Endothelial cell of umbilical vein (primary cell): Measurements from ENCODE around the gene SPON1. TPM values are rescaled to one million over a fixed set of nuclear protein-coding genes. Genes with fewer than 3 reads are reported as not detected.

ENCODE experiments used
- BruUV-seq: library from RNA; stranded (reverse); fragments of 400-500 nt; replicated peaks from 2 replicates; lab custom pipeline; 2021; lab: Mats Ljungman, UMichigan
- CTCF ChIA-PET: fragments of 300-600, 350-600 bp; sonication (Branson Sonifier 250); formaldehyde crosslinking; loops from one replicate; lab custom pipeline; 2021; ENCODE audit warnings: antibody characterized with exemption, inconsistent platforms; lab: Charles Lee
- POLR2A ChIA-PET: fragments of 300-600, 350-600 bp; sonication (Branson Sonifier 250); formaldehyde crosslinking; loops from one replicate; lab custom pipeline; 2021; ENCODE audit warnings: antibody characterized with exemption, inconsistent platforms; lab: Charles Lee
- DNase-seq: peaks from one replicate; pipeline ENCODE4 v3.0.0-alpha.2; 2011; ENCODE audit warnings: low read depth, low spot score
- FAIRE-seq: peaks from 2 replicates; lab custom pipeline; 2011; peaks lifted over from hg19 to GRCh38; lab: Jason Lieb, UNC
- H2AFZ ChIP-seq: 2 replicates; pipeline ENCODE4 v1.6.0; 2012; ENCODE audit warnings: low read depth, low read length, control low read depth, inconsistent platforms
- H3K27ac ChIP-seq: 2 replicates; pipeline ENCODE4 v1.5.1; 2011; ENCODE audit warnings: low read depth, mild to moderate bottlenecking, control low read depth, low read length, moderate library complexity; ENCODE audit not compliant: insufficient read depth
- H3K27me3 ChIP-seq, 2 experiments: 2 replicates each; pipeline versions ENCODE4 v1.6.0 to v1.6.1; 2011; ENCODE audit warnings: low read length in 2 of 2, mixed read lengths in 1 of 2; ENCODE audit not compliant: control insufficient read depth in 2 of 2, insufficient read depth in 2 of 2
- H3K36me3 ChIP-seq, 2 experiments: 2 replicates in 1 of 2; 3 replicates in 1 of 2; pipeline ENCODE4 v1.5.1; 2011; ENCODE audit warnings: low read length in 2 of 2, mild to moderate bottlenecking in 1 of 2, moderate library complexity in 1 of 2; ENCODE audit not compliant: control insufficient read depth in 2 of 2, insufficient read depth in 2 of 2; ENCODE audit errors: extremely low read depth in 1 of 2
- H3K4me1 ChIP-seq: 3 replicates; pipeline ENCODE4 v1.5.1; 2011; ENCODE audit warnings: mild to moderate bottlenecking, low read length; ENCODE audit not compliant: control insufficient read depth, insufficient read depth; ENCODE audit errors: extremely low read depth
- H3K4me2 ChIP-seq: 2 replicates; pipeline ENCODE4 v1.6.1; 2011; ENCODE audit warnings: low read length, control low read depth, mixed read lengths; ENCODE audit not compliant: insufficient read depth
- H3K4me3 ChIP-seq, 3 experiments: fragments of 200-600 bp in 1 of 3; sonication (generic), shearing (Covaris generic) in 1 of 3; replicated peaks in 1 of 3; 2 replicates each; pipeline ENCODE4 v1.5.1; 2011 to 2016; ENCODE audit warnings: control low read depth in 3 of 3, low read length in 3 of 3, mild to moderate bottlenecking in 2 of 3, inconsistent platforms in 1 of 3, low read depth in 1 of 3, moderate library complexity in 1 of 3; ENCODE audit not compliant: insufficient read depth in 1 of 3
- H3K79me2 ChIP-seq: 2 replicates; pipeline ENCODE4 v1.6.0; 2012; ENCODE audit warnings: low read length, inconsistent platforms; ENCODE audit not compliant: control insufficient read depth, insufficient read depth
- H3K9ac ChIP-seq: replicated peaks from 2 replicates; pipeline ENCODE3; 2011; ENCODE audit warnings: low read length, control low read depth; ENCODE audit not compliant: insufficient read depth; ENCODE audit errors: extremely low read depth
- H3K9me1 ChIP-seq: replicated peaks from 3 replicates; pipeline ENCODE4 v1.6.0; 2011; ENCODE audit warnings: mild to moderate bottlenecking, low read length; ENCODE audit not compliant: control insufficient read depth, insufficient read depth; ENCODE audit errors: extremely low read depth
- H3K9me3 ChIP-seq: replicated peaks from 2 replicates; pipeline ENCODE4 v1.5.1; 2012; ENCODE audit warnings: low read length, inconsistent platforms; ENCODE audit not compliant: control insufficient read depth, insufficient read depth
- H4K20me1 ChIP-seq: replicated peaks from 2 replicates; pipeline ENCODE3; 2011; ENCODE audit warnings: mild to moderate bottlenecking, low read length; ENCODE audit not compliant: control insufficient read depth, insufficient read depth; ENCODE audit errors: extremely low read depth
- EZH2 ChIP-seq: IDR thresholded peaks from 2 replicates; pipeline ENCODE4 v1.6.1; 2012; ENCODE audit warnings: borderline replicate concordance, low read depth, mild to moderate bottlenecking, moderate library complexity, low read length, inconsistent platforms; ENCODE audit not compliant: severe bottlenecking
- FOS ChIP-seq: IDR thresholded peaks from 2 replicates; pipeline ENCODE4 v1.6.1; 2011; ENCODE audit warnings: mild to moderate bottlenecking, low read length, moderate library complexity, borderline replicate concordance; ENCODE audit not compliant: insufficient read depth
- GATA2 ChIP-seq: IDR thresholded peaks from 2 replicates; pipeline ENCODE4 v1.7.0; 2011; ENCODE audit warnings: low read depth, mild to moderate bottlenecking, moderate library complexity, mixed read lengths, low read length; ENCODE audit not compliant: insufficient read length, insufficient read depth
- dilution Hi-C: fragments of 300-500 bp; cut with MboI; formaldehyde crosslinking; loops from one replicate; pipeline ENCODE4 v1.15.0; 2019; ENCODE audit warnings: low sequenced_read_pairs; ENCODE audit not compliant: extremely low pct_ligation_motif_present
- intact Hi-C: fragments of 100-400 bp; cut with micrococcal nuclease; formaldehyde crosslinking; loops from one replicate; pipeline ENCODE4 v1.10.0; 2022
- polyA plus RNA-seq, 4 experiments: library from polyadenylated mRNA; depleted of rRNA in 3 of 4; stranded (reverse) in 3 of 4; unstranded in 1 of 4; fragments of >200 nt; gene quantifications; 2 replicates each; pipeline versions ENCODE4 v1.2.1 to v1.2.3, GENCODE V29; 2011 to 2012; ENCODE audit warnings: missing spikeins in 1 of 4
- total RNA-seq: library from RNA; stranded (reverse); gene quantifications from 2 replicates; pipeline ENCODE4 v1.2.3, GENCODE V29; 2021
- TF ChIP-seq, protein P1 (sequence below), 2 donors: IDR thresholded peaks; 1 replicate in 1 of 2; 2 replicates in 1 of 2; pipeline ENCODE4 v1.5.1; 2011; ENCODE audit warnings: low read length in 2 of 2, mild to moderate bottlenecking in 2 of 2, moderate library complexity in 2 of 2, control low read depth in 1 of 2, inconsistent platforms in 1 of 2, low read depth in 1 of 2; ENCODE audit not compliant: insufficient read depth in 1 of 2; ENCODE audit errors: extremely low read depth in 1 of 2
- TF ChIP-seq, protein P2 (sequence below): IDR thresholded peaks from 2 replicates; pipeline ENCODE4 v1.6.1; 2011; ENCODE audit not compliant: insufficient read depth, insufficient read length

Gene SPON1
- total and polyA plus RNA-seq, 2 donors (not counting 3 experiments of a cell fraction or from before 2014, with no cell fraction given), result 0.31 TPM; not detected in 1

DNA sequence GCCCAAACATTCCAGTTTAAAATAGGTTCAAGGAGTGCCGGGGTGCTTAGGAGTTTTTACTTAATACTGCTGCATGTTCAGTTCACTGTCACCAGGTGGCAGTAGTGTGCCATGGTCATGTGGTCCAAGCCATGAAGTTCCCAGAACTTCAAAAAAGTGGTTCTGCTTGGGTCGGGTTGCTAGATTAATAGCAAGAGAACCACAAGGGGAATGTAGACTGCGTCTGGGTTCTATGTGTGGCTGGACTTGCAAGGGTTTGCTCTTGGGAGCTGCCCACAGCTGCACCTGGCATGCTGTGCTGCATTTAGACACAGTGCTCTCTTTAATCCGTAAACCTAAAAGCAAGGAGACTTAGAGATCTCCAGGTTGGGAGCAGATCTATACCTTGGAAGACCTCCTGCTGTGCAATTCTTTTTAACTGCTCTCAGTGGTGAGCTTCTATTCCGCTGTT, 6.5 kb upstream of the SPON1 start:
- dilution Hi-C loops (no loop called here), intact Hi-C loops (loop anchor here (1.0 to 10.0 kb wide), 4 partner anchors 183 to 471 kb away; no protein-coding TSS in a partner anchor)
- Histone ChIP-seq H3K9me3 (no peaks in the 10 kb centered on the region), H3K27me3 (peaks cover 41 to 85% of the 10 kb centered on the region in 2 experiments), H3K4me3 (no peak overlapping the region), H3K36me3 (no peaks in the 10 kb centered on the region), H3K4me1 (no peaks in the 10 kb centered on the region), H3K9me1 (no peaks in the 10 kb centered on the region), H3K27ac (no peak overlapping the region), H3K4me2 (no peak overlapping the region), H3K79me2 (no peaks in the 10 kb centered on the region), H4K20me1 (no peaks in the 10 kb centered on the region), H3K9ac (no peak overlapping the region), H2AFZ (no peak overlapping the region)
- TF ChIP-seq GATA2, result no peak
- TF ChIP-seq, protein P1, sequence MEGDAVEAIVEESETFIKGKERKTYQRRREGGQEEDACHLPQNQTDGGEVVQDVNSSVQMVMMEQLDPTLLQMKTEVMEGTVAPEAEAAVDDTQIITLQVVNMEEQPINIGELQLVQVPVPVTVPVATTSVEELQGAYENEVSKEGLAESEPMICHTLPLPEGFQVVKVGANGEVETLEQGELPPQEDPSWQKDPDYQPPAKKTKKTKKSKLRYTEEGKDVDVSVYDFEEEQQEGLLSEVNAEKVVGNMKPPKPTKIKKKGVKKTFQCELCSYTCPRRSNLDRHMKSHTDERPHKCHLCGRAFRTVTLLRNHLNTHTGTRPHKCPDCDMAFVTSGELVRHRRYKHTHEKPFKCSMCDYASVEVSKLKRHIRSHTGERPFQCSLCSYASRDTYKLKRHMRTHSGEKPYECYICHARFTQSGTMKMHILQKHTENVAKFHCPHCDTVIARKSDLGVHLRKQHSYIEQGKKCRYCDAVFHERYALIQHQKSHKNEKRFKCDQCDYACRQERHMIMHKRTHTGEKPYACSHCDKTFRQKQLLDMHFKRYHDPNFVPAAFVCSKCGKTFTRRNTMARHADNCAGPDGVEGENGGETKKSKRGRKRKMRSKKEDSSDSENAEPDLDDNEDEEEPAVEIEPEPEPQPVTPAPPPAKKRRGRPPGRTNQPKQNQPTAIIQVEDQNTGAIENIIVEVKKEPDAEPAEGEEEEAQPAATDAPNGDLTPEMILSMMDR (IDR thresholded peaks at IDR 0.05; ENCODE audit: extremely low read depth in 1 of 2, insufficient read depth in 1 of 2, low read depth in 1 of 2, low read length in 2 of 2), result peak; percentile 74 to 85
- TF ChIP-seq, protein P2, sequence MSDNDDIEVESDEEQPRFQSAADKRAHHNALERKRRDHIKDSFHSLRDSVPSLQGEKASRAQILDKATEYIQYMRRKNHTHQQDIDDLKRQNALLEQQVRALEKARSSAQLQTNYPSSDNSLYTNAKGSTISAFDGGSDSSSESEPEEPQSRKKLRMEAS, result peak; percentile 13
- no peak for TF ChIP-seq FOS
- TF ChIP-seq EZH2, result no peak
- peak; percentile 80 for FAIRE-seq
- no TSS peak for BruUV-seq
- ChIA-PET POLR2A (no interaction called here), CTCF (interaction anchor here (0.9 to 5.0 kb wide), 9 partner anchors 12 to 499 kb away, joined by 3 to 48 read pairs (median 6); no protein-coding TSS in a partner anchor)
- peak; percentile 56 for DNase-seq
